GM18519 (cell line): ENCODE measurements around the gene C20orf96.
"Not testable (repeated sequence)": the region's sequence is repeated elsewhere in the genome, so short reads cannot be mapped to it uniquely, and the experiment has no call there.

ENCODE experiments used
- ATAC-seq: cut with Tn5 transposase; IDR thresholded peaks from one replicate; pipeline ENCODE4 v1.9.1; 2021; ENCODE audit warnings: mild to moderate bottlenecking, moderate library complexity; ENCODE audit not compliant: unreplicated experiment, low FRiP score

C20orf96 gene

GRCh38 chr20:286508-286907 lies 4.0 kb downstream of the C20orf96 start:
- no peak for ATAC-seq

- ATAC-seq: no peak
These were observed 6.4 kb downstream of the C20orf96 start for GRCh38 chr20:284172-284571.

- no peak for ATAC-seq
These were observed 11.7 kb downstream of the C20orf96 start for GRCh38 chr20:278607-279571.

GRCh38 chr20:278181-278580 lies 12.4 kb downstream of the C20orf96 start:
- ATAC-seq: no peak

- ATAC-seq: no peak
These were observed 13.1 kb downstream of the C20orf96 start for GRCh38 chr20:277496-277781.

GRCh38 chr20:276620-277495 lies 13.7 kb downstream of the C20orf96 start:
- ATAC-seq: no peak

- ATAC-seq: no peak
These were observed 14.8 kb downstream of the C20orf96 start for GRCh38 chr20:275791-276190.

- ATAC-seq: no peak
These were observed 16.7 kb downstream of the C20orf96 start for GRCh38 chr20:273884-274283.

GRCh38 chr20:272718-273117 lies 17.8 kb downstream of the C20orf96 start:
- no peak for ATAC-seq

- no peak for ATAC-seq
These were observed 19.0 kb downstream of the C20orf96 start for GRCh38 chr20:271528-271927.

- no peak for ATAC-seq
These were observed 19.5 kb downstream of the C20orf96 start for GRCh38 chr20:271069-271468.

GRCh38 chr20:270517-270916 lies 20.0 kb downstream of the C20orf96 start:
- ATAC-seq: no peak

- ATAC-seq: peak; percentile 71
These were observed 23.7 kb downstream of the C20orf96 start for GRCh38 chr20:266596-267562.

- ATAC-seq: no peak
These were observed 26.8 kb downstream of the C20orf96 start for GRCh38 chr20:263701-264100.

GRCh38 chr20:259981-260380 lies 30.6 kb downstream of the C20orf96 start:
- no peak for ATAC-seq

GRCh38 chr20:258963-259362 lies 31.6 kb downstream of the C20orf96 start:
- ATAC-seq: no peak

GRCh38 chr20:258269-258858 lies 32.2 kb downstream of the C20orf96 start:
- ATAC-seq: no peak

GRCh38 chr20:257419-257818 lies 33.1 kb downstream of the C20orf96 start, which contains the start of gene DEFB132:
TSS of gene DEFB132 (plus strand) at chr20:257724. CDS start at chr20:257779, 55 bp downstream.
- no peak for ATAC-seq

- ATAC-seq: not testable (repeated sequence)
These were observed 37.1 kb downstream of the C20orf96 start for GRCh38 chr20:253447-253846.

GRCh38 chr20:252801-253200 lies 37.7 kb downstream of the C20orf96 start:
- ATAC-seq: no peak
